Measurements from ENCODE around the gene GNG2. TPM values are rescaled to one million over a fixed set of nuclear protein-coding genes. Genes with fewer than 3 reads are reported as not detected.

GNG2 gene
- total RNA-seq, 1 donor from 2014 or later, result 40.8 TPM

GRCh38 chr14:52015411-52016030 is 155.1 kb downstream of the GNG2 start:
- DNase-seq (ENCODE audit: extremely low read depth, low read depth, low spot score), result no peak

- no peak for DNase-seq (ENCODE audit: extremely low read depth, low read depth, low spot score)
These were observed 157.8 kb downstream of the GNG2 start for GRCh38 chr14:52018252-52018651.

GRCh38 chr14:52018970-52019369 is 158.6 kb downstream of the GNG2 start:
- DNase-seq (ENCODE audit: extremely low read depth, low read depth, low spot score), result no peak

Other genes starting within 250 kb of the GNG2 start
- 130 and 207 TPM in 2 replicates for gene FRMD6, start 208.7 kb upstream of the GNG2 start, total RNA-seq
- 79.4 and 128 TPM in 2 replicates for gene RTRAF, start 128.9 kb downstream of the GNG2 start, total RNA-seq
- gene NID2, start 208.4 kb downstream of the GNG2 start, total RNA-seq, result 45.3 and 189 TPM in 2 replicates